ENCODE data around the gene EIPR1.

The EIPR1 gene

GRCh38 chr2:3355951-3356569, 21.6 kb downstream of the EIPR1 start:
- DNase-seq: no peak

DNA sequence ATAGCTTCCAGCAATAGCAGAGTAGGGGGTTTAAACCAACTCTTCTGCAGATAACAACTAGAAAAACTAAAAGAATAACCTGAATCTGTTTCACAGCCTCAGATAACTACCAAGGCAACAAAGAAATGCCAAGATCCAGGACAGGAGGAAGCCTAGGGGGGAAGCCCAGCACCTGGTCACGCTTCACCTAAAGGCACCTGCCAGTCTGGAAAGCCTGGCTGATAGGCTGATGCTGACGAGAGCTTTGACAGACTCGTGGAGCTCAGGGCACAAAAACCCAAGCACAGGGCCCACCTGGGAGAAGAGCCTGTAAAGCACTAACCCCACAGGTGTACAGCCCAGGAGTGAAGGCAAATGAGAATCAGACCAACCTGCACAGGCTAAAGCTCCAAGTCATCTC, 22.6 kb downstream of the EIPR1 start:
- no peak for DNase-seq

GRCh38 chr2:3349211-3349693, 28.4 kb downstream of the EIPR1 start:
- no peak for DNase-seq

DNA sequence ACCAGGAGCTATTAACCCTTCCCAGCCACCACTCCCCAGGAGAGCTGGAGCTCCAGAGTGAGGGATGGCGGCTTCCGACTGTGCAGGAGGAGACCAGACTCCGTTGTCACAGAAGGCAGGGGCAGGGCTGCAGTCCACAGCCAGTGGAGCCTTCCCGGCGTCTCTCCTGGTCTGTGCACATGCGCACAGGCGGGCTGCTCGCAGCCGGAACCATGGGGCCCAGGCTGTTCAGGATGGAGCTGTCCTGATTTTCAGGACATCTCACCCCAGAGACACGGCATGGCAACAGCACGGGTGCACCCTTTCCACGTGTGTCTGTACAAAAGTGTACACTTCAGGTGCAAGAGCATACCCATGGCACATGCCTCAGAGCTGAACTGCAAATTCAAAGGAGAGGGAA, 28.9 kb downstream of the EIPR1 start:
- DNase-seq: no peak

- DNase-seq: no peak
Observed at GRCh38 chr2:3345621-3346020, 32.0 kb downstream of the EIPR1 start.

DNA sequence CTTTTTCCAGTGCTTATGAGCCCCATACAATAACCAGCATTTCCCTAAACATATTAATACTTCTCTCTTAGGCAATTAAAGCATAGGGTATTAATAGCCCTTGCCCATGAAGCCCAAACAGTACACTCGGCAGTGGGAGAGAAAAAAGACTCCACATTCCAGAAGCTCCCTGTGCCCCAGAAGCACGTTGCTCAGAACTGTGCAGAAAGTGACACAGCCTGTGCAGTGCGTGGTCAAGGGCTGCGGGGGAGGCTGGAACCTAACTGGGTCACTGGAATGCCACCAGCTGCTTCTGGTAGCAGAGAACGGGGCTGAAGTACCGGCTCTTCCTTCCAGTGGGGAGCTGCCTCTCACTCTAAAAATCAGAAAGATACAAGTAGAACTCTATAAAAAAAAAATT, 32.7 kb downstream of the EIPR1 start:
- no peak for DNase-seq

DNA sequence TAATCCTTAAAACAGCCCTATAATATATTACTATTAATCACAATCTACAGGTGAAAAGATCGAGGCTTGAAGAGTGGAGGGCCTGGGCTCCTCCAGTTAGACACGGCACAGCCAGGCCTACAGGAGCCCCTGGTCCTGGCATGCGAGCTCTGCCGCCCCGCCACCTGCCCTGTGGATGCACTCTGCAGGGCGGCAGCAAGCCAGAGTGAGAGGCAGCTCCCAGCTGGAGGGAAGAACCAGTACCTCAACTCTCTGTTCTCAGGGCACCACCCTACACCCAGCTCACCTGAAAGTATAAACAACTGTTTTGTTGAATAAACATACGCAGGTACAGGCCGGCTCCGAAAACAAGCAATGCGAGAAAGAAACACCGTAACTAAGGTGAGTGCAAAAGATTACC, 34.6 kb downstream of the EIPR1 start:
- DNase-seq: no peak

- no peak for DNase-seq
Observed at GRCh38 chr2:3342324-3342723, 35.3 kb downstream of the EIPR1 start.

DNA sequence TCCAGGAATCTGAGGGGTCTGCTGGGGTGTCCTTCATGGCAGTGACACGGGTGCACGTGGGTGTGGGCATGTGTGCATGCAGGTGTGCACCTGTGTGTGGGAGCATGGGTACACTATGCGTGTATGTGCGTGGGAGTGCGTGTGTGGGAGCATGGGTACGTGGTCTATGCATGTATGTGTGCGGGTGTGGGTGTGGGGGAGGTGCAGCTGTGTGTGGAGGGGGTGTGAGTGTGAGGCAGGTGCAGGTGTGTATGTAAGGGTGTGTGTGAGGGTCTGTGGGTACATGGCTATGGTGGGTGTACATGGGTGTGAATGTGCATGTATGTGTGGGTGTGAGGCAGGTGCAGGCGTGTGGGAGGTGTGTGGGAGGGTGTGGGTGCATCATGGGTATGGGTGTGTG, 36.3 kb downstream of the EIPR1 start:
- no peak for DNase-seq

- no peak for DNase-seq
Observed at GRCh38 chr2:3340144-3340543, 37.5 kb downstream of the EIPR1 start.

DNA sequence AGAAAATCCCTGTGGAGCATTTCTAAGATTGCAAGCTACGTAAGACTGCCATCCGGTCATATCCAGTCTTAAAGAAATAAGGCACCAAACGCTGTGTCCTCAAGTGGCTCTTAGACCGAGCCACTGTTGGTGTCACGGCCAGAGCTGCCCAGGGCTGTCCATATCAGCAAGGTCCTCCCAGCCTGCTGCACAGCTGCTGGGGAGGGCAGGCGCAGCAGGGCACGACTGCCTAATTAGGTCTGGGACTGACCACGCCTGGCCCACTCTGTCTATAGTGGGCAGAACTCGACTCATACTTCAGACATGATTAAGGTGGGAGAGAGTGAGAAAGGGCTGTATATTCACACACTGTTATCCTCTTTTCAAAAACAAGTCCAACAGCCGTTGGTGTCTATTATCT, 39.3 kb downstream of the EIPR1 start:
- no peak for DNase-seq

- no peak for DNase-seq
Observed at GRCh38 chr2:3336844-3337243, 40.8 kb downstream of the EIPR1 start.

DNA sequence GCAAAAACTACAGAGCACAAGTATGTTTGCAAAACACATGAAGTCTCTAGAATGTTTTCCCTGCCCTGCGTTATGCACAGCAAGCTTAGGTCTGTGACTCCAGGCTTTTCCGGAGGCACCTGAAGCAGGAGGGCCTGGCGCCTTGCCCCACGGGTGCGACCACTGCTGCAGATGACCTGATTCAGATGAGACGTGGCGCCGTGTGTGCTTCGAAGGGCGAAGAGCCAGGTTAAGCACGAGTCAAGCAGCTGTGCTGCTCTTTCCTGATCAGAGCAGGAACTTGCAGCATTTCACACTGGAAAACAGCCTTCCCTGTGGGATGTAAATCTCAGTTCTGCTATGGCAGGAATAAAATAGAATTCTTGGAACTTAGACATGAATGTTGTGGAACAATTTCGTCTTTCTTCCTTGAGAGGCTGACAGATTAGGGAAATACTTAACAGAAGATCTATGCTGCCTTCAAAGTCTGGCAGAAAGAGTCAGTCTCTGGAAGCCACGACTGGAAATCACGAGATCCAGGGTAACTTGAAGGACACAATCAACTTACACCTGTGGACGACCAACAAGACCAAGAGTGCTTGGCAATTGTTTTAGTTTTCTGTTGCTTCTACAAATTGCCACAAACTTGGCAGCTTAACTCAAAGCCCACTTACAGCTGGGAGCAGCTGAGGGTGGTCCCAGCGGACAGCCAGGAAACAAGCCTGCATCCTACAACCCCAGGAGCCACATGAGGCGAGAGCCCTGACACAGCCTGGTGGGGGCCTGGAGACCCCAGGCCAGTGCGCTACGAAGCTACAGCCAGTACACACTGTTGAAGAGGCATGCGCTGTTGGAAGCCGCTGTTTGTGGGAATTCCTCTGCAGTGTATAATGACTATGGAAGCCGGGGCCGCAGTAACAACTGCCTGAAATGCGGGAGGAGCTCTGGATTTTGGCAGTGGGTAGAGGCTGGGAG, 42.9 kb downstream of the EIPR1 start:
- peak; percentile 64 for DNase-seq

GRCh38 chr2:3332133-3332532, 45.5 kb downstream of the EIPR1 start:
- no peak for DNase-seq

DNA sequence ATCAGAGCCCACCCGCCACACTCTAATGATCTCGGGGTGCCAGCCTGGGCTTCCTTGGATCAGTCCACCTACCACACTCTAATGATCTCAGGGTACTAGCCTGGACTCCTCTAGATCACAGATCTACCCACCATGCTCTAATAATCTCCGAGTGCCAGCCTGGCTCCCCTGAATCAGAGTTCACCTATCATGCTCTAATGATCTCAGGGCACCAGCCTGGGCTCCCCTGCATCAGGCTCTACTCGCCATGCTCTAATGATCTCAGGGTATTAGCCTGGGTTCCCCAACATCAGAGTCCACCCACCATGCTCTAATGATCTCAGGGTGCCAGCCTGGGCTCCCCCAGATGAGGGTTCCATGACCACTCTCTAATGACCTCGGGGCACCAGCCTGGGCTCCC, 48.1 kb downstream of the EIPR1 start:
- DNase-seq: no peak

GRCh38 chr2:3326871-3327270, 50.7 kb downstream of the EIPR1 start:
- DNase-seq: no peak

DNA sequence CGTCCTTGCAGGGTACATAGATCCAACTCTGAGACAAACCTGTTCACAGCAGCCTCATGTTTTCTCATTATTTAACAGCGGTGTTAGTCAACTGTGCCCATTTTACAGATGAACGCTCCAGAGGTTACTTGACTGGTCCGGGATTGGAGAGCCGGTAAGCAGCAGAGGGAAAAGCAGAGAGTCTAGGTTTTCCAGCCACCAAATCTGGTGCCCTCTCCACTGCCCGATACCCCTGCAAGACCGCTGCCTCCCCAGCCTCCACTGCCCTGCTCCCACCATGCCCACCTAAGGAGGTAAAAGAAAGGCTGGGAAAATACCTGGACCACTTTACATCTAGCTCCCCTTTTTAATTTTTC, 51.5 kb downstream of the EIPR1 start:
- DNase-seq: no peak

DNA sequence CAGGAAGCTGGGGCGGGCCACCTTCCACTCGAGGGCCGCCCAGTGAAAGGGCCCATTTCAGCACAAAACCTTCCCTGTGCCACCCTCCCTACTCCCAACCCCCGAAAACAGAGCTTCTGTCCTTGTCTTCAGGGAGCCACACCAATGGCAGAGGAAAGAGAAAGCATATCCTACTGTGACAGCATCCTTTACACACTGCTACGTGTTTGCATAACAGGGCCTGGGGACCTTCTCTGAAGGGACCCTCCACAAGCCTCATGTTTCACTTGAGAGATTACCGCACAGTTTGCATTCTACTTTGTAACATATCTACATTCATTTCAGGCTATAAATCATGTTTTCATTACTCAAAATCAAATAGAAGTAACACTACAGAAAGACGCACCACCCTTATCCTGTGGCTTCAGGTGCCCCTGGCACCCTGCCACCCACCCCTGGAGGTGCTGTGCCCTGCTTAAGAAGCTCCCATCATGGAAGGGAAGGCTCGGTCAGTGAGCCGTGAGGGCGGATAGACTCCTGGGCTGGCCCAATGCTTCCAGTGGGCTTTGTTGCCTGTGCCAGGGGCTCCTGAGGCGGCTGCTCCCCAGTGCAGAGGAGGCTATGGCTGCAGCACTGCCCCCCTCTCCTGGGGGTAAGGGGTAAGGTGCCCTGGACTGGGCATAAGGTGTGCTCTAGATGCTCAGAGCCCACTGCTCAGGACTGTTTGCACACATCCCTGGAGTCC, 52.0 kb downstream of the EIPR1 start:
- DNase-seq: no peak

DNA sequence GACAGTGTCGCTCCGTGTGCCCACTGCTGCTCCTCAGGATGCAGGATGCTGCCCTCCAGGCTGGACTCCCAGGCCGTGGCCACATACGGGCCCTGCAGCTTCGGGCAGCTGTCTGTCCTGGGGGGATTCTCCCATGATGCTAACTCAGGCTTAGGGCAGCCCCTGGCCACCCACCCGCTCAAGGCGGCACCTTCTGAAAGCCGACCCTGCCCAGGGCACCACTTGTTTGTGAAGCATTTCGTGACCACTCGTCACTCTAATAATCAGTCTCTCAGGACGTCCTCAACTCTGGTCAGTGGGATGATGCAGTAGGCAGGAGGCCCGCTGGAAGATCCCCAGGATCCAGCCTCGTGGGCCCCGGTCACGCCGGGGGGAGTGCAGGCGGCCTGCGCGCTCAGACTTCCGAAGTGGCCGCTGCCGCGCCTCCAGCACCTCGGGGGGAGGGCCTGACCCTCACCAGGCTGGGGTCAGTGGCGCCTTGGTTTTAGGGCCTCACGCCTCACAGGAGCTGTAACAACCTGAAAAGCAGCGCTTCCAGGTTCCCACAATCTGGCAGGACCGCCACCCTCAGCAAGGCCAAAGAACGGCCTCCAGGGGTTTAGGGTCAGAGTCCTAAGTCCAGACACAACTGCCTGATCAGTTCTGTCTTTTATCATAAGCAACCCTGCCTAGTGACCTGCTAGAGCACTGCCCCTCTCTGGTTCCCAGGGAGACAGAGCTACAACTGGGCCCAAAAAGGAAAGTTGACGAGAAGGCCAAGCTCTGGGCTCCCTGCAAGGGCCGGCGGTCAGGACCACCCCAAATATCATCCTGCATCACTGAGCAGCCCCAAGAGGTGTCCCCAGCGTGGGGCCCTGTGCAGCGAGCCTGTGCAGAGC, 53.0 kb downstream of the EIPR1 start:
- DNase-seq: no peak

DNA sequence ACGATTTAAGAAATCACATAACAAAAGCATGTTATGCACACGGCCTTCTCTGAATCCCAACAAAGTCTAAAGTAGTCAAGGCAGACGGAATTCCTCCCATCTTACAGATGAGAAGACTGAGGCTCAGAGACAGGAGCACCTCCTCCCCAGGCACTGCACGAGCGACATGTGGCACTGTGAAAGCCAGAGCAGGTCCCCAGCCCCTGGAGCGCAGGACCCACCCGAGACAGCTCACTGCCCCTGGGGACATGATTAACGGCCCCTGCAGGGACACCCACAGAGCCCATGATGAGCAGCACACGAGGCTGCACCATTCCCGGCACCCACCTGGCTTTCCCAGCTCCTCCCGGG, 53.6 kb downstream of the EIPR1 start:
- DNase-seq: no peak

GRCh38 chr2:3323360-3324035, 54.1 kb downstream of the EIPR1 start:
- DNase-seq: peak; percentile 22

DNA sequence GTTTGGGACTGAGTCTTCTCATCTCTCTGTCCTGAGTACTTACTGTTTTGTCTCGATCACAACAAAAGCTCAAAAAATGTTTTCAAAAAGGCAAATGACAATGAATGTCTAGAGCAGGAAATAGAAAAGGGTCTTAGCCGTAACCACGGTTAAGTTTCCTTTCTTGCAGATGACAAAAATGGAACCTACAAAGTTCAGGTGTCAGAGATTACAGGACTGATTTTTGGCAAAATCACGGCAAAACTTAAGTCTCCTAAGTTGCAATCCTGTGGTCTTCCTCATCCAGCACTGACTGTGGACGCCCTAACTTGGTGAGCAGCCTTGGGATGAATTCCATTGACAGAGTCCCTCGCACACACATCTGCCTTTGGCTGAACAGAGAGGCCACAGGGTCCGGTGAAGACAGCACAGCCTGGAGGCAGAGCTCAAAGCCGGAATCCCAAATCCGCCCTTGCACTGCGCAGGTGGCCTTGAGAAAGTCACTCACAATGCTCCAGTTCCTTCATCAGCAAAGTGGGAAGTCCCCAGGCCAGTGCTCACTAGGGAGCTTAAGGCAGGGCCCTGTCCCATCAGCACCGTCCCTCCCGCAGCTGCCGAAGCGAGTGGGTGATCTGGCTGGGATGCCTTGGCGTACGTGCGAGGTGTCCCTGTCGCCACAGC, 55.2 kb downstream of the EIPR1 start:
- no peak for DNase-seq
